Measurements from ENCODE around the gene PDK1. TPM values are rescaled to one million over a fixed set of nuclear protein-coding genes. Genes with fewer than 3 reads are reported as not detected.

The PDK1 gene
- total RNA-seq, result 8.9 and 12.9 TPM in 2 replicates

DNA sequence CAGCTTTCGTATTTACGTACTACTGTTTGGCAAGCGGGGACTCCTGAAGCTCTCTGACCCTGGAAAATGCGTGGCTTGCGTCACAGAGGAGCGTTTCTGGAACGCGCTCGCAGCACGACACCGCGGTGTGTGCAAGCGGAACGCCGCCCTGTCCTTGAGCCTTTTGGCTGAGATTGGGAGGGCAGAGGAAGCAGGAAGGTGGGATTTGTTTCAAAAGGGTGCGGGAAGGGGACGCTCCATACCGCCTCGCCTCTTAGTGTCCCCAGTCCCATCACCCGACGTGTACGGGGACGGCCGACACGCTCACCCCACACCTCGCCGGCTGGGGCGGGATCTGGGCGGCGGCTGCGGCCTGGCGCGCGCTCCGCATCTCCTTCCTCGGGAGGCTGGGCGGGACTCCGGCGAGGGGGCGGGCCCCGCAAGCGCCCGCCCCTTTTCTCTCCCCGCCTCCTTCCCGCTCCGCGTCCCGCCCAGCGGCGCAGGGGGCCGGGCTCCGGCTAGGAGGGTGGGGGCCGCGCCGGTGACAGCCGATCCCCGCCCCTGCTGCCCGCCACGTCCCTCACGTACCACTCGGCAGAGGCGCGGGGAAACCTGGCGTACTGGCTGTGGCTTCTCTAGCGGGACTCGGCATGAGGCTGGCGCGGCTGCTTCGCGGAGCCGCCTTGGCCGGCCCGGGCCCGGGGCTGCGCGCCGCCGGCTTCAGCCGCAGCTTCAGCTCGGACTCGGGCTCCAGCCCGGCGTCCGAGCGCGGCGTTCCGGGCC lies at the start of gene PDK1:
PDK1 (plus strand) TSS at position 569 of the 762 bp plus-strand sequence; CDS start at position 630, 61 bp downstream.

Small RNA genes within 50 kb of the gene (small RNA-seq; reads per million reads assigned to genes)
- gene RF00019 (ENCODE audit: low replicate concordance), result not detected

Other genes with a start within 250 kb of the PDK1 start
- gene ITGA6, start 128.5 kb upstream of the PDK1 start, total RNA-seq, result 7.2 and 123 TPM in 2 replicates
- gene RAPGEF4, start 179.8 kb downstream of the PDK1 start, total RNA-seq, result 0.14 and 0.44 TPM in 2 replicates